NCI-H146 (cell line): ENCODE measurements around the gene EVA1B.

Source experiments
- DNase-seq: peaks from one replicate; lab custom pipeline; 2025; lab: John Stamatoyannopoulos, UW

Gene EVA1B

GRCh38 chr1:36345353-36345752, 21.9 kb upstream of the EVA1B start:
- DNase-seq: no peak

- DNase-seq: no peak
Observed at GRCh38 chr1:36344395-36344680, 20.9 kb upstream of the EVA1B start.

GRCh38 chr1:36343651-36344394, 20.4 kb upstream of the EVA1B start:
- no peak for DNase-seq

- DNase-seq: peak; percentile 3
Observed at GRCh38 chr1:36342426-36343185, 19.2 kb upstream of the EVA1B start.

- no peak for DNase-seq
Observed at GRCh38 chr1:36341626-36342320, 18.3 kb upstream of the EVA1B start.

- DNase-seq: no peak
Observed at GRCh38 chr1:36339615-36340014, 16.2 kb upstream of the EVA1B start.

- no peak for DNase-seq
Observed at GRCh38 chr1:36339215-36339614, 15.8 kb upstream of the EVA1B start.

- DNase-seq: no peak
Observed at GRCh38 chr1:36337830-36338229, 14.4 kb upstream of the EVA1B start.

GRCh38 chr1:36330940-36331339, 7.5 kb upstream of the EVA1B start:
- DNase-seq: no peak

GRCh38 chr1:36329817-36330216, 6.4 kb upstream of the EVA1B start:
- DNase-seq: no peak

GRCh38 chr1:36328713-36329112, 5.3 kb upstream of the EVA1B start:
- DNase-seq: no peak

- DNase-seq: no peak
Observed at GRCh38 chr1:36328088-36328480, 4.6 kb upstream of the EVA1B start.

- peak; percentile 8 for DNase-seq
Observed at GRCh38 chr1:36327421-36328087, 4.1 kb upstream of the EVA1B start.

GRCh38 chr1:36326499-36326898, 3.1 kb upstream of the EVA1B start:
- no peak for DNase-seq

GRCh38 chr1:36324353-36324703, 883 bp upstream of the EVA1B start:
- DNase-seq: no peak

GRCh38 chr1:36322786-36323635, 434 bp downstream of the EVA1B start:
- no peak for DNase-seq

- DNase-seq: no peak
Observed at GRCh38 chr1:36322041-36322785, 1.2 kb downstream of the EVA1B start.

GRCh38 chr1:36321119-36321951, 2.1 kb downstream of the EVA1B start:
- no peak for DNase-seq

GRCh38 chr1:36320767-36321118, 2.7 kb downstream of the EVA1B start:
- DNase-seq: no peak

- DNase-seq: no peak
Observed at GRCh38 chr1:36320291-36320761, 3.1 kb downstream of the EVA1B start.
